HFFc6 (cell line): ENCODE data around the gene YBX3. TPM values are rescaled to one million over a fixed set of nuclear protein-coding genes. Genes with fewer than 3 reads are reported as not detected.

ENCODE experiments used
- DNase-seq: peaks from one replicate; pipeline ENCODE4 v3.0.0-alpha.2; 2018
- H3K27ac Mint-ChIP-seq: 2 replicates; pipeline ENCODE4 v1.8.0; 2020; ENCODE audit warnings: mild to moderate bottlenecking, mixed read lengths
- H3K27me3 Mint-ChIP-seq: 2 replicates; pipeline ENCODE4 v1.8.0; 2021; ENCODE audit warnings: mild to moderate bottlenecking, moderate library complexity, mixed read lengths; ENCODE audit not compliant: insufficient read depth
- H3K36me3 Mint-ChIP-seq: 2 replicates; pipeline ENCODE4 v1.8.0; 2021; ENCODE audit warnings: low read depth, mixed read lengths
- H3K4me1 Mint-ChIP-seq: 2 replicates; pipeline ENCODE4 v1.8.0; 2020; ENCODE audit warnings: low read depth, mixed read lengths
- H3K4me3 Mint-ChIP-seq: 2 replicates; pipeline ENCODE4 v1.8.0; 2020; ENCODE audit warnings: mild to moderate bottlenecking, moderate library complexity, mixed read lengths
- H3K9me3 Mint-ChIP-seq: 2 replicates; pipeline ENCODE4 v1.8.0; 2020; ENCODE audit warnings: mild to moderate bottlenecking, mixed read lengths
- CTCF ChIP-seq: fragments of 200-600 bp; sonication (generic); IDR thresholded peaks from 2 replicates; pipeline ENCODE4 v1.5.0; 2021; ENCODE audit warnings: antibody characterized with exemption, mild to moderate bottlenecking
- total RNA-seq, 6 experiments: library from RNA; stranded (reverse); fragmentation: NEBNext Ultra II Directional; extraction: Animal tissue kit (Norgen Biotek cat#: 25700); gene quantifications; 2 replicates in 1 of 6; 3 replicates in 5 of 6; pipeline ENCODE4 v1.2.3, GENCODE V29; 2021

YBX3 gene
- total RNA-seq, 6 experiments from 2014 or later = 202 to 251 (median 218) TPM

- Mint-ChIP-seq H3K27ac (no peak overlapping the region), H3K27me3 (no peaks in the 10 kb centered on the region; the same call in 1 of the 2 replicates), H3K9me3 (no peaks in the 10 kb centered on the region), H3K4me3 (no peak overlapping the region), H3K36me3 (peaks cover 4% of the 10 kb centered on the region; the same call in 1 of the 2 replicates), H3K4me1 (peaks cover 34% of the 10 kb centered on the region)
- no peak for TF ChIP-seq CTCF
- no peak for DNase-seq
Measured at GRCh38 chr12:10664499-10664898, 58.6 kb downstream of the YBX3 start.

GRCh38 chr12:10663869-10664268 is 59.3 kb downstream of the YBX3 start:
- Mint-ChIP-seq H3K36me3 (peaks cover 4% of the 10 kb centered on the region; the same call in 1 of the 2 replicates), H3K27me3 (no peaks in the 10 kb centered on the region; the same call in 1 of the 2 replicates), H3K27ac (no peak overlapping the region), H3K9me3 (no peaks in the 10 kb centered on the region), H3K4me3 (no peak overlapping the region), H3K4me1 (peaks cover 28% of the 10 kb centered on the region)
- DNase-seq = no peak
- no peak for TF ChIP-seq CTCF

- H3K4me3 Mint-ChIP-seq = no peak overlapping the region
- no peak overlapping the region; the same call in 1 of the 2 replicates for H3K27ac Mint-ChIP-seq
- H3K27me3 Mint-ChIP-seq = no peaks in the 10 kb centered on the region; the same call in 1 of the 2 replicates
- H3K9me3 Mint-ChIP-seq = peaks cover 18% of the 10 kb centered on the region
- peak; percentile 46 for DNase-seq
- H3K36me3 Mint-ChIP-seq = peaks cover 18% of the 10 kb centered on the region; the same call in 1 of the 2 replicates
- peaks cover 17% of the 10 kb centered on the region for H3K4me1 Mint-ChIP-seq
- TF ChIP-seq CTCF = no peak
Measured at GRCh38 chr12:10661338-10661737, 61.8 kb downstream of the YBX3 start.

GRCh38 chr12:10654003-10654402 is 69.1 kb downstream of the YBX3 start:
- peaks cover 10% of the 10 kb centered on the region for H3K4me1 Mint-ChIP-seq
- peaks cover 21% of the 10 kb centered on the region; the same call in 1 of the 2 replicates for H3K36me3 Mint-ChIP-seq
- H3K9me3 Mint-ChIP-seq = peaks cover 30% of the 10 kb centered on the region

GRCh38 chr12:10652192-10652591 is 70.9 kb downstream of the YBX3 start:
- DNase-seq = no peak
- no peak overlapping the region for H3K27ac Mint-ChIP-seq
- H3K27me3 Mint-ChIP-seq = no peaks in the 10 kb centered on the region; the same call in 1 of the 2 replicates
- peaks cover 26% of the 10 kb centered on the region for H3K9me3 Mint-ChIP-seq
- H3K36me3 Mint-ChIP-seq = peaks cover 22% of the 10 kb centered on the region
- H3K4me3 Mint-ChIP-seq = no peak overlapping the region
- no peak for TF ChIP-seq CTCF
- peaks cover 10% of the 10 kb centered on the region for H3K4me1 Mint-ChIP-seq

More at GRCh38 chr12:10654003-10654402, 69.1 kb downstream of the YBX3 start:
- DNase-seq = no peak
- TF ChIP-seq CTCF = no peak
- H3K27me3 Mint-ChIP-seq = no peaks in the 10 kb centered on the region; the same call in 1 of the 2 replicates
- no peak overlapping the region for H3K4me3 Mint-ChIP-seq
- H3K27ac Mint-ChIP-seq = no peak overlapping the region

Other genes starting within 250 kb of the YBX3 start
- gene EIF2S3B, start 217.4 kb downstream of the YBX3 start, total RNA-seq = under 1 TPM; 0.43 to 0.81 (median 0.54) TPM
- gene MAGOHB, start 109.7 kb downstream of the YBX3 start, total RNA-seq = 10 to 100 TPM; 40.7 to 50.7 (median 47.4) TPM
- gene STYK1, start 49.3 kb downstream of the YBX3 start, total RNA-seq = 1 to 10 TPM; 1.1 to 3.0 (median 1.8) TPM
- not detected for gene TAS2R7, start 79.3 kb upstream of the YBX3 start, total RNA-seq
- gene TAS2R8, start 84.0 kb upstream of the YBX3 start, total RNA-seq = not detected
- not detected for gene TAS2R9, start 86.8 kb upstream of the YBX3 start, total RNA-seq
- under 1 TPM in 2 of 6 experiments, not detected in 4; 0.16 to 0.18 TPM for gene TAS2R10, start 103.0 kb upstream of the YBX3 start, total RNA-seq
- 1 to 10 TPM in 5 of 6 experiments, not detected in 1; 1.0 to 1.3 (median 1.2) TPM for gene PRR4, start 126.2 kb upstream of the YBX3 start, total RNA-seq
- gene PRH1, start 160.9 kb upstream of the YBX3 start, total RNA-seq = 1 to 10 TPM; 4.2 to 8.2 (median 6.4) TPM
- under 1 TPM in 4 of 6 experiments, not detected in 2; 0.17 to 0.23 (median 0.18) TPM for gene TAS2R13, start 186.2 kb upstream of the YBX3 start, total RNA-seq
- not detected for gene PRH2, start 205.9 kb upstream of the YBX3 start, total RNA-seq
- 1 to 10 TPM; 1.1 to 1.6 (median 1.5) TPM for gene TAS2R14, start 215.9 kb upstream of the YBX3 start, total RNA-seq